NT2/D1 (cell line): ENCODE measurements around the gene SLC25A21.

Experiments
- SUZ12 ChIP-seq: IDR thresholded peaks from 2 replicates; pipeline ENCODE4 v1.6.1; 2011; ENCODE audit not compliant: insufficient read length, insufficient read depth; ENCODE audit errors: extremely low read depth
- YY1 ChIP-seq: IDR thresholded peaks from 2 replicates; pipeline ENCODE4 v1.6.1; 2011; ENCODE audit not compliant: insufficient read length, insufficient read depth
- ZNF274 ChIP-seq: IDR thresholded peaks from 2 replicates; pipeline ENCODE4 v1.6.1; 2011; ENCODE audit warnings: mild to moderate bottlenecking, low read depth, low read length

GRCh38 chr14:36934304-36934703, 238.1 kb downstream of the SLC25A21 start:
- no peak for TF ChIP-seq YY1
- no peak for TF ChIP-seq ZNF274
- no peak for TF ChIP-seq SUZ12
